Caco-2 (cell line): ENCODE results near the gene MPHOSPH8. TPM values are rescaled to one million over a fixed set of nuclear protein-coding genes. Genes with fewer than 3 reads are reported as not detected.

Source experiments
- Bru-seq: library from RNA; stranded (reverse); fragments of 400-500 nt; gene quantifications from one replicate; lab custom pipeline; 2021; lab: Mats Ljungman, UMichigan
- BruChase-seq, 2 experiments: library from RNA; stranded (reverse); fragments of 400-500 nt; gene quantifications; one replicate each; lab custom pipeline; 2021; lab: Mats Ljungman, UMichigan
- BruUV-seq: library from RNA; stranded (reverse); fragments of 400-500 nt; replicated peaks from 2 replicates; lab custom pipeline; 2021; lab: Mats Ljungman, UMichigan
- CTCF ChIA-PET: fragments of 300-600 bp; sonication (Branson Sonifier 250); formaldehyde crosslinking; loops from one replicate; lab custom pipeline; 2022; ENCODE audit warnings: antibody characterized with exemption; lab: Charles Lee
- POLR2A ChIA-PET: fragments of 300-600 bp; sonication (Branson Sonifier 250); formaldehyde crosslinking; loops from one replicate; lab custom pipeline; 2022; ENCODE audit warnings: antibody characterized with exemption; lab: Charles Lee
- DNase-seq, 2 experiments: peaks; one replicate each; pipeline versions ENCODE4 v3.0.0 to v3.0.0-alpha.2; 2020 to 2022
- H3K27me3 ChIP-seq: replicated peaks from 2 replicates; pipeline ENCODE4 v1.6.0; 2011; ENCODE audit warnings: low read length; ENCODE audit not compliant: control insufficient read depth, insufficient read depth
- H3K36me3 ChIP-seq: 2 replicates; pipeline ENCODE4 v1.5.1; 2011; ENCODE audit warnings: low read length; ENCODE audit not compliant: control insufficient read depth, insufficient read depth
- H3K4me1 ChIP-seq: fragments of 250-450 bp; sonication (Bioruptor Pico); 2 replicates; pipeline ENCODE4 v1.5.1; 2020; ENCODE audit warnings: mild to moderate bottlenecking
- H3K4me3 ChIP-seq: 2 replicates; pipeline ENCODE4 v1.5.1; 2011; ENCODE audit warnings: low read depth, mild to moderate bottlenecking, control low read depth, low read length
- H3K9me3 ChIP-seq: fragments of 250-450 bp; sonication (Bioruptor Pico); 2 replicates; pipeline ENCODE4 v1.5.1; 2020; ENCODE audit warnings: mild to moderate bottlenecking, moderate library complexity
- H3K27ac Mint-ChIP-seq: one replicate; pipeline ENCODE4 v1.8.0; 2022; ENCODE audit warnings: mixed read lengths; ENCODE audit not compliant: unreplicated experiment
- H3K27me3 Mint-ChIP-seq: one replicate; pipeline ENCODE4 v1.8.0; 2022; ENCODE audit warnings: mixed read lengths; ENCODE audit not compliant: insufficient read depth, unreplicated experiment
- H3K36me3 Mint-ChIP-seq: one replicate; pipeline ENCODE4 v1.8.0; 2022; ENCODE audit warnings: mild to moderate bottlenecking, mixed read lengths; ENCODE audit not compliant: insufficient read depth, unreplicated experiment
- H3K4me1 Mint-ChIP-seq: one replicate; pipeline ENCODE4 v1.8.0; 2022; ENCODE audit warnings: low read depth, mixed read lengths; ENCODE audit not compliant: unreplicated experiment
- H3K4me3 Mint-ChIP-seq: one replicate; pipeline ENCODE4 v1.8.0; 2022; ENCODE audit warnings: mild to moderate bottlenecking, moderate library complexity, mixed read lengths; ENCODE audit not compliant: unreplicated experiment
- H3K9me3 Mint-ChIP-seq: one replicate; pipeline ENCODE4 v1.8.0; 2022; ENCODE audit warnings: mixed read lengths; ENCODE audit not compliant: unreplicated experiment
- CTCF ChIP-seq, 2 experiments: fragments of 200-600 bp in 1 of 2; IDR thresholded peaks; 1 replicate in 1 of 2; 2 replicates in 1 of 2; pipeline versions ENCODE4 v1.5.1 to v1.8.0; 2011 to 2022; ENCODE audit warnings: antibody characterized with exemption in 1 of 2, control low read depth in 1 of 2, inconsistent platforms in 1 of 2, low read depth in 1 of 2, low read length in 1 of 2, mild to moderate bottlenecking in 1 of 2, moderate library complexity in 1 of 2; ENCODE audit not compliant: insufficient read depth in 1 of 2, severe bottlenecking in 1 of 2, unreplicated experiment in 1 of 2
- intact Hi-C: fragments of 100-400 bp; cut with micrococcal nuclease; formaldehyde crosslinking; loops from one replicate; pipeline ENCODE4 v1.10.0; 2022; ENCODE audit not compliant: unreplicated experiment
- long read RNA-seq: library from polyadenylated mRNA; stranded (forward); transcript quantifications from one replicate; pipeline ENCODE4 v2.0.0, GENCODE V29; 2022
- total RNA-seq: library from RNA; stranded (reverse); gene quantifications from 2 replicates; pipeline ENCODE4 v1.2.3, GENCODE V29; 2022

The MPHOSPH8 gene
- total RNA-seq: 31.6 and 31.8 TPM in 2 replicates
- Bru-seq, nascent RNA: percentile 81 among the genes with signal in this experiment
- percentile 81 among the genes with signal in this experiment for BruChase-seq, experiment 1, labeled RNA remaining after a 2-hour chase
- BruChase-seq, experiment 2, labeled RNA remaining after a 6-hour chase: percentile 86 among the genes with signal in this experiment
- long read RNA-seq, full-length matches to known transcripts: 18 of 50 reads
- long read RNA-seq, partial matches to known transcripts: 12 of 50 reads
- long read RNA-seq, other reads (novel, unspliced or antisense): 20 of 50 reads

- no peaks in the 10 kb centered on the region; the same call in 1 of the 2 replicates for H3K36me3 ChIP-seq
- DNase-seq: peak; percentile 97 to 98
- H3K4me3 Mint-ChIP-seq: peak within 1 kb of the TSS; percentile 92
- H3K36me3 Mint-ChIP-seq: peaks cover 60% of the 10 kb centered on the region
- no peak for TF ChIP-seq CTCF (IDR thresholded peaks at IDR 0.05; ENCODE audit: insufficient read depth in 1 of 2, low read depth in 1 of 2, low read length in 1 of 2, severe bottlenecking in 1 of 2, unreplicated experiment in 1 of 2)
- H3K9me3 Mint-ChIP-seq: peaks cover 15% of the 10 kb centered on the region
- H3K4me1 Mint-ChIP-seq: peaks cover 5% of the 10 kb centered on the region
- H3K27me3 ChIP-seq: no peaks in the 10 kb centered on the region
- peak within 1 kb of the TSS; percentile 69 for H3K4me3 ChIP-seq
- H3K4me1 ChIP-seq: peaks cover 7% of the 10 kb centered on the region; the same call in 1 of the 2 replicates
- ChIA-PET POLR2A (interaction anchor here (0.7 to 2.1 kb wide), 2 partner anchors 32 to 36 kb away, joined by 4 to 12 read pairs; no protein-coding TSS in a partner anchor), CTCF (interaction anchor here (0.6 to 1.9 kb wide), 4 partner anchors 15 to 633 kb away, joined by 5 to 7 read pairs (median 6); no protein-coding TSS in a partner anchor)
- H3K27me3 Mint-ChIP-seq: no peaks in the 10 kb centered on the region
- H3K27ac Mint-ChIP-seq: peak within 1 kb of the TSS; percentile 91
- intact Hi-C loops: loop anchor here (1.0 to 2.0 kb wide), 2 partner anchors 13 to 31 kb away; no protein-coding TSS in a partner anchor
- H3K9me3 ChIP-seq: no peaks in the 10 kb centered on the region
- BruUV-seq: TSS peak; percentile 39
These were observed at the start of gene MPHOSPH8 for GRCh38 chr13:19633479-19634255. TSS of gene MPHOSPH8 (plus strand) at chr13:19633659. CDS start at chr13:19633749, 90 bp downstream.

- Mint-ChIP-seq H3K4me3 (no peak overlapping the region), H3K9me3 (no peaks in the 10 kb centered on the region), H3K4me1 (peaks cover 6% of the 10 kb centered on the region), H3K36me3 (no peaks in the 10 kb centered on the region), H3K27me3 (no peaks in the 10 kb centered on the region), H3K27ac (no peak overlapping the region)
- no peaks in the 10 kb centered on the region for H3K27me3 ChIP-seq
- H3K4me3 ChIP-seq: no peak overlapping the region
- ChIA-PET CTCF (interaction anchor here (1.0 to 1.5 kb wide), 3 partner anchors 31 to 498 kb away, joined by 5 to 10 read pairs (median 6); partner anchors contain the start of gene MPHOSPH8), POLR2A (no interaction called here)
- no peak for TF ChIP-seq CTCF (IDR thresholded peaks at IDR 0.05; ENCODE audit: insufficient read depth in 1 of 2, low read depth in 1 of 2, low read length in 1 of 2, severe bottlenecking in 1 of 2, unreplicated experiment in 1 of 2)
- no peaks in the 10 kb centered on the region for H3K4me1 ChIP-seq
- DNase-seq: peak in 1 of 2 experiments; percentile 41
- H3K36me3 ChIP-seq: no peaks in the 10 kb centered on the region
- intact Hi-C loops: loop anchor here (1.0 to 10.0 kb wide), 5 partner anchors 32 to 498 kb away; no protein-coding TSS in a partner anchor
- BruUV-seq: no TSS peak
- H3K9me3 ChIP-seq: no peaks in the 10 kb centered on the region
These were observed 46.4 kb upstream of the MPHOSPH8 start for GRCh38 chr13:19586904-19587634.
